Measurements from ENCODE around the gene CAMTA1. TPM values are rescaled to one million over a fixed set of nuclear protein-coding genes. Genes with fewer than 3 reads are reported as not detected.

Gene CAMTA1
- polyA plus RNA-seq, 3 donors = 81.9 to 89.8 (median 88.0) TPM

DNA sequence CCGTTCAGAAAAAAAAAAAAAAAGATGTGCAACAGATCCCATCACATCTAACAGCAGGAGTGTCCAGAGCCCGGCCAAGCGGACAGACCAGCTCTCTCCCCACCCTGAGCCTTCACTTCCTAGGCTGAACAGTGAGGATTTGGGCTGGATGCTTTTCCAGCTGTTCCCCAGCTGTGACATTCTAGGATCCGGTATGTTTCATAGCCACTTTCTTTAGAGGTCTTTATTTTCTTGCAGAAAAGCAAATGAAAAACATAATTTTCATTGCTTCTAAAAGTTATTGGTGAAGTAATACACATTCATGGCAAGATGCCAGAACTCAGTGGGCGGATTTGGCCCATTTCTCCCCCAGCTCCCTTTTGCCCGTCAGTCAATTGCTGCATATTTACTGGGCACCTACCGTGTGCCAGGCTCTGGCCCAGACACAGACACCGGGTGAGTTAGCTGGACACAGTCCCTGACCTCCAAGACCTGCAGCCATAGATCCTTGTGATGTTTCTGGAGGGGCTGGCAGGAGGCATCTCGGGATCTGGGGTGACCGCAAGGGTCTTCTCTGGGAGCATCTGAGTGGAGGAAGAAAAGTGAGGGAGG, 772.1 kb downstream of the CAMTA1 start:
- peak in 2 of 11 donors; percentile 65 to 71 for DNase-seq (ENCODE audit: extremely low read depth in 1 of 11, low read depth in 9 of 11, low spot score in 4 of 11)

DNA sequence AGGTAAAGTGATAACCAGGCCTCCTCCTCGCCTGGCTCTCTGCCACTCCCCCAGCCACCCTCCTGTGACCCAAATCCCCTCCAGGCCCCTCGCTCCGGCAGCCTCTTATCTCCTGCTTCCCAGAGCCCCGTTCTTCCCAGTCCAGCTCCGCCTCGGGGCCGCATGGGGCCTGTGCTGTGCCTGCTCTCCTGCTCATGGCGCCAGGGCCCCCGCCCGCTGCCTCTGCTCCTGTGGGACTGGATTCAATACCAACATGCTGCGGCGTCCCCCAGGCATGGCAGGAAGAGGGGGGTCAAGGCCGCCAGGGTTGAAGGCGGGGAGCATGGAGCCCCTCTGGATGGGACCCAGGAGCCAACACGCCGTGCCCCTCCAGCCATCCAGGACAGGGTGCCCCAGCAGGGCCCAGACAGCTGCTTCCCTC, 772.8 kb downstream of the CAMTA1 start:
- DNase-seq (ENCODE audit: extremely low read depth in 1 of 11, low read depth in 9 of 11, low spot score in 4 of 11) = no peak

DNA sequence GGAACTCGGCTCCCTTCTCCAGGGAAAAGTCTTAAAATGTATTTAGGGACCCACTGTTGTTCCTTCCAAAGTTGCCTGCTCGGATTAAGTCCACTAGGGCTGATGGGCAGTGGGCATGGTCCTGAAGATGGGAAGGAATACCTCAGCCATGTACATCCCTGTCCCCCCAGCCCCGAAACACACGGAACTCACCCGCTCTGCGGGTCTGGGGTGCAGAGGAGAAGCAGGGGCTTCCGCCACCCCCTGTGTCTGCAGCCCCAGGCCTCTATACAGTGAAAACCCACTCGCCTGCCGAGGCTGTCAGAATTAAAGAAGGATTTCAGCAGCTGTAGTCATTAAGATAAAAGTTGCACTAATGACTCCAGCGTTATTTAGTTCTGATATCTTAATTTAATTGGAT, 773.2 kb downstream of the CAMTA1 start:
- DNase-seq (ENCODE audit: extremely low read depth in 1 of 11, low read depth in 9 of 11, low spot score in 4 of 11) = no peak

DNA sequence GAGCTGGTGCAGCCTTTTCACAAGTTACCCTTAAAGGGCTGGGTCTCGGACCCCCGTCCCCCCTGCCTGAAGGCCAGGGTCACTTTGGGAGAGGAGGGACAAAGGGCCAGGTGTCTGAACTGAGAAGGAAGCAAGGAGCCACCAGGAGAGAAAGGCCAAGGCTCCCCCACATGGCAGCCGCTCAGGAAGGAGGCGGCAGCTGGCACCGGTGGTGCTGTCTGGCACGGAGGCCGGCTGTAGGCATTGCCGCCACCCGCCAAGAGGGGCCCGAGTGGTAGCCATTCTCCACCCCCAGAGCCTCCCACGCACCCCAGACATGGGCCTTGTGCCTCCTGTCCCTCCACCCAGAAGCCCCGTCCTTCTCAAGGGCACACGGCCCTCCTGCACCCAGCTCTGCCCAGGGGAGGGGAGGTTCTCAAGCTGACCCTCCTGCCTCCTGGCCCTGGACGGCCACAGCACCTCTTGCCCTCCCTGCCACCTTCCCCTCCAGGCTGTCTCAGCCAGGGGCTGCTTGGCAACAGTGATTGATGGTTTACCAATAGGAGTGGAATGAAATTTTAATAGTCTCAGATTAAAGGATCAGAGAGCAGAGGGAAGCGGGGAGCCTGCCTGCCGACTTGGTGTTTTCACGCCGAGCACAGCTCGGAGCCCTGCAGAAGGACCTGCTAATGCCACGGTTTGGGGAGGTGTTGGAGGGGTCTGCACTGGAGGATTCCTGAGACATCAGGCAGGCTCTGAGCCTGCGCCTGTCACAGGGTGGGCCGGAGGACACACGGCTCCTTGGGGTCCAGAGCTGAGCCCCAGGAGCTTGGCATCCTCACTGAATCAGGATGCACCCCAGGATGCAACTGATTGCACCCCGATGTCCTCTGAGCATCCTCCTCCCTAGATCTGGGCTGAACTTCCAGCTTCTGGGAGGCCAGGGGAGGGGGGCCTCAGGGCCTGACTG, 773.9 kb downstream of the CAMTA1 start:
- no peak for DNase-seq (ENCODE audit: extremely low read depth in 1 of 11, low read depth in 9 of 11, low spot score in 4 of 11)

DNA sequence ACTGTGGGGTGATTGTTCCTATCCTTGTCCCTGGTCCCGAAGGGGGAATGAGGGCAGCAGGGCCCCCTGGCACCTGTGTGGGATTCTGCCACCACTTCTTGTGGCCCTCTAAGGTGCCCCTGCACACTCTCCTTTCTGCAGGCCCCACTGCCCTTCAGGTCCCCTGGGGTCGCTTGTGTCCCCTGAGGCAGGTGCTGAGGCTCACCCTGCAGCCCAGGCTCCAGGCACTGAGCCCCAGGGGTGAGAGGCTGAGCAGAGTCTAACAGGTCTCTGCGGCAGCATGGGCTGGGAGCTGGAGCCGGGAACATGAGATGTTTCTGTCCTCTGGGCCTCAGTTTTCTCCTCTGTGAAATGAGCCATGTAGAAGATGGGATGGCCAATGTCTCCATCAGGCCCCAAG, 774.9 kb downstream of the CAMTA1 start:
- no peak for DNase-seq (ENCODE audit: extremely low read depth in 1 of 11, low read depth in 9 of 11, low spot score in 4 of 11)

DNA sequence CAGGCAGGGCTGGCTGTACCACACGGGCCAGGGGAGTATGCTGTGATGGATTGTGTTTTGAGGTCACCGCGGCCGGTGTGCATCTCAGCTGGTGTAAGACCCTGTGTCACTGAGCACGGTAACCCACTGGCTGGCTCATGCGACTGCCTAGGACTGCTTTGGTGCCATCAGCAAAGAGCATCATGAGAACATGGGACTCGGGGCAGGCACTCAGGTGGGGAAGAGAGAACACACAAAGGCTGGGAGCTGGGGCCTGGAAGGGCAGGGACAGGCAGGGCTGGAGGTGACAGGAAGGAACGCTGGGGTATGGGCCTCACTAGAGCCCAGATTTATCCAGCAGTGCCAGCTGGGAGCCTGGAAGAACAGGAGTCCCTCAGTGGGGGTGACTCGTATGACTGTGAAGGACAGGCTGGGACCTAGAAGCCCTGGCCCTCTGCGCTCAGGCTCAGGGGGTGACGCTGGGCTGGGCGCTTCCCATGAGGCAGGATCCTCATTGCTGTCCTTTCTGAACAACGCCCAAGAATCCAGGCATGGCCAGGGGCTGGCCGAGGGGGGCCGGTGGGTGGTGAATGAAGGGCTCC, 775.4 kb downstream of the CAMTA1 start:
- DNase-seq (ENCODE audit: extremely low read depth in 1 of 11, low read depth in 9 of 11, low spot score in 4 of 11) = no peak

DNA sequence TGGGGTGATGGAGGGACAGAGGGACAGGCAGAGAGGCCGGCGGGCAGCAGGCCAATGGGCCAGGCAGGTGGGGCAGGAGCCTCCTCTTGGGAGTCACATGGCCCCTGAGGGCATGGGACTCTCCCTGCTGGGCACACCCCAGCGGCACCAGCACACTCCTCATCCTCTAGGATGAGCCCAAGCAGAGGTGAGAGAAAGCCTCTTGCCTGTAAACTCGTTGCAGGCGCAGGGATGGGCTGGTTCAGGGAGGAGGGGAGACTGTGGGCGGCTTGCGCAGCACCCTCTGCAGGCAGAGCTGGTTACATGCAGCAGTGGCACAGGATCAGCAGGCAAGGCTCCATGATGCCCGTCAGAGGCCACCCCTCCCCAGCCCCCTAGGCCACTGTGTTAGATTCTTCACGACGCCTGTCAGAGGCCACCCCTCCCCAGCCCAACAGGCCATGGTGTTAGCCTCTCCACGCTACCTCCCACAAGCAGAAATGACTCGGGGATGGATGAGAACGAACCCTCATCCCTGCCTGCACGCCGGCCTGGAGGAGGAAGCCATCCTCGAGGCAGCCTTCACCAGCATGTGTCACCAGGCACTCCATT, 776.2 kb downstream of the CAMTA1 start:
- DNase-seq (ENCODE audit: extremely low read depth in 1 of 11, low read depth in 9 of 11, low spot score in 4 of 11) = no peak

DNA sequence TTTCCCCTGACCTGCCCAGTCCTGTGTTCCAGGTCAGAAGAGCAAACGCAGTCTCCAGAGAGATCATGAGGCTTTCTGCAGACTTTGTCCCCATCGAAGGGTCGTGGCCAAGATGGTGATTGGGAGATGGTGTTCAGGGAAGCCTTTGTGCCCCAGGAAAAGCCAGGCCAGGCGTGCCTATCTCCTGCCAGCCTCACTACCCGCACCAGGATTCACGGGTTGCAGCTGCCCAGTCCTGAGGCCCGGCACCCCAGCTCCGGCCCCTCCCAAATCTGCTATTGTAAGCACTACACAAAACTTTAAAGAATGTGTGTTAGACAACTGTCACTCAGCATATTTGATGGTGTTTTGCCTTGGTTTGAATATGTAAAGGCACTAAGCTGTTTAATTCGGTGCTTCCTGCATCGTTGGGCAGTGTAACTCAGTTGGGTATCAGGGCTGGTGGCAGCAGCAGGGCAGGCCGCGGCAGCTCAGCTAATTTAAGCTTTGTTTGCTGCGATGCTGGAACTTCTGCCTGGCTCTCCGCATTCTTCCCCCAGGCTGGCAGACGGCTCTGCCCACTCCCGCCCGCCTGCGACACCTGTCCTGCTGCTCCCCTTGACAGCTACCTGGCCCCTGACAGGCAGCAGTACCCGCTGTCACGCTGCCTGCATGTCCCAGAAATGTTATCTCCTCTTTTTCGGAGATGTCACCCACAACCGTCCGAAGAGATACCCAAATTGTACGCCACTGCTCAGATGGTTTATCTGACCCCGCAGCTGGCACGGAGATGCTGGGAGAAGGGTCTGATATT, 776.9 kb downstream of the CAMTA1 start:
- DNase-seq (ENCODE audit: extremely low read depth in 1 of 11, low read depth in 9 of 11, low spot score in 4 of 11) = no peak

DNA sequence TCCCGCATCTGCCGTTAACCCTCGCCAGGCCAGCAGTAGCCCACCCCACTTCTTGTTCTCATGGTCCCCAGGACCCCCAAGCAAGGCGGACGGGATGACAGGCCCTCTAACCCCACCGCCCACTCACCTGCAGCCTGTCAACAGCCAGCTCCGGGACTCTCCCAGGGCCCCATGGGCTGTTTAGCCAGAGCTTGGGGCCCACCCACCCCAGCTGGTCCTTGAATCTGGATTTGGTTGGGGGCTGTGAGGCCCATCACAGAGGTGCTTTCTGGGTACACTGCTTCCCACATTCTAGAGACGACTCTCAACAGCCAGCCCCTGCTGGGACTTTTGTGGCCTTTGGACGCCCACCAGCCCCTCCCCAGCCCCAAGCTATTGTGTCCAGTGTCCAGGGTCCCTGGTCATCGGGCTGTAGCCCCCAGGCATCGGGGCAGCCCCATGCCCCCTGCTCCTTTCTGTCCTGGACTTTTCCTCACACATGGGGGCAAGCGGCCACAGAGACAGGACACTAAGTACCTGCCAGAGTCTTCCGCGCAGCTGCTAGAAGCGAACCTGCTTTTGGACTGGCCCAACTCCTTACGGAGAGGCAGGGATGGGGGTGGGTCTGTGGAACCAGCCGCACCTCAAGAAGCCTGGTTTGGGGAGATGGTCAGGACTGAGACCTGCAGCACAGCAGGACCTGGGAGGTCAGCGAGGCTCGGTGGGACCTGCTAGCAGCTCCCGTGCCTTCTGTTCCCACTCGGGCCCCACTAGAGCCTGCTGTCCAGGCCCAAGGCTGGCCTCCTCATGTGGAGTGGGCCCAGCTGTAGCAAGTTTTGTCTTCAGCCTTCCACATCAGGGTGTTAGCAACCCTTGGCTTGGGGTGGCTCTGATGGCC, 777.7 kb downstream of the CAMTA1 start:
- DNase-seq (ENCODE audit: extremely low read depth in 1 of 11, low read depth in 9 of 11, low spot score in 4 of 11) = no peak

DNA sequence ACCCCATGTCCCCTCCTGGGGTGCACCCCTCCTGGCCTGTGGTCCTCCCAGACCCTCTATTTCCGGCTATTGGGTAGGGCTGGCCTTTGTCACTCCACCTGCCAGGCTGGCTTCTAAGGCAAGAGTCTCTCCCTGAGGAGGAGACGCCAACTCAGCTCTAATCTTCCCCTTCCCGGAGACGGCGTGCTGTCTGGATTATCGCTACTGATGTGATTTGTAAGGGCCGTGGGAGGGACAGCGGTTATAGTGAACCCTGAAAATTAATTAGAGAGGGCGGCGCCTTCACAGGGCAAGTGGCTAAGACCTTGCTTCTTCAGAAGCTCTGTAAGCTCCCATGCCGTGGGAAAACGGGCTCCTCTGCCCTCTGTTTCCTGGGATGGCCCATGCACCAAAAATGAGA, 778.9 kb downstream of the CAMTA1 start:
- no peak for DNase-seq (ENCODE audit: extremely low read depth in 1 of 11, low read depth in 9 of 11, low spot score in 4 of 11)

DNA sequence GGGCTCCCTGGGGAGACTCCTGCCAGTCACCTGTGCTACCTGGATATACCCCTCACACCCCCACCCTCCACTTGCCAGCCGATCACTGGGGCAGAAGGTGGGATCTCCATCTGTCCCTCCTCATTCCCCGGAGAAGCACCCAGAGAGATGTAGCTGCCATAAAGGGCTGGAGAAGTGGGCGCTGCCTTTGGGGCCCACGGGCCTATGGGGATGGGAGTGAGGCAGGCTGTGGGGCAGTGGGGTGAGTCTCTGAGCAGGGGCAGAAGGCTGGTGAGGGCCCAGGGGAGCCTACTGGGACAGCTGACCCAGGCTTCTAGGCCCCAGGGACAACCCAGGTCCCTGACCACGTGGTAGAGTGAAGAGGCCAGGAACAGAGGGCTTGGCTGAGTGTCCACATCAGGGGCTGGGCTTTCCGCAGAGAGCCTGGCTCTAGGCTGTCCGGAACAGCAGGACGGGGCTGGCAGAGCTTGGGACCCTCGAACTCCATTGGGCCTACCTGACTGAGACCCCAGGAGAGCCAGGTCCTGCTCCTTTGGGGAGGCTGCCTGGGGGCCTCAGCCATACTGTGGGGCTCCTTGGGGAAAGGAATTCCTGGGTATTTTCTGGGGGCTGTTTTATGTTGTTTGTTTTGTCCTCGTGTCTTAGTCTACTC, 780.0 kb downstream of the CAMTA1 start:
- no peak for DNase-seq (ENCODE audit: extremely low read depth in 1 of 11, low read depth in 9 of 11, low spot score in 4 of 11)

DNA sequence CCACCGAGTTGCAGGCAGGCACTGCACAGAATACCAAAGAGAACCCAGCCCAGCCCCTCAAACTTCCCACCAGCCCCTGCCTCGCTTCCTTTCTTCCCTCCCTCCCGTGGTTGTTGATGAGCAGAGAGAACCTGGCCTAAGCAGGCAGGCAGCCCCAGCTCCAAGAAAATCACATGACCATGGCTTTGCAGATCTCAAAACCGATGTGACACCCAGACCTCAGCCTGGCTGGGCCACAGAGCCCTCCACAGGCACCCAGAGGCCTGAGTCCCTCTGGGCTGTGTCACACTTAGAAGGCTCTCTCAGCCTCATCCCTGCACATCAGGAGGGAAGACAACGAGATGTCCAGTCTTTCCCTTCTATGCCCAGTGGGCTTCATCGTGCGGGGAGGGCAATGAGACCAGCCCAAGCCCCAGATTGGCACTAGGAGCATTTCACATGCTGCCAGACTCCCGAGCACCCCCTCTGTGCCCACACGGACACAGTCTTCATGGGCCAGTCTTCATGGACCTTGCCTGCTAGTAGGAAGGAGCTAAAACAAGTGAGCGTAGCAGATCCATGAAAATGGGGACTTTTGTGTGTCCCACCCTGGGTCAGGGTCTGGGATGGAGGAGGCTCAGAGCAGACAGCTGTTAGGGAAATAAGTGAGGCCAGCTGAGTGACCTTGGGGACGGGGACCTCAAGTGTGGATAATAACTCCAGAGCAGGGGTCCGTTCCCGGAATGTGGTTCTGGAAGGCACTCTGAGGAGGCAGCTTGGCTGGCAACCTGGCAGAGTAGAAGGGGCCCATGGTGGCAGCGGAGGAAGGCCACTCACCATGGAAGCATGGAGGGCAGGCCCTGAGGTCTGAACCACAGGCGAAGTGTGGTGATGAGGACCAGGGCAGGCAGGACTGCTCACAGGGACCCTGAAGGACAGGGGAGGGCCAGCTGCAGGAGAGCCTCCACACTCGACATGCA, 781.4 kb downstream of the CAMTA1 start:
- no peak for DNase-seq (ENCODE audit: extremely low read depth in 1 of 11, low read depth in 9 of 11, low spot score in 4 of 11)

DNA sequence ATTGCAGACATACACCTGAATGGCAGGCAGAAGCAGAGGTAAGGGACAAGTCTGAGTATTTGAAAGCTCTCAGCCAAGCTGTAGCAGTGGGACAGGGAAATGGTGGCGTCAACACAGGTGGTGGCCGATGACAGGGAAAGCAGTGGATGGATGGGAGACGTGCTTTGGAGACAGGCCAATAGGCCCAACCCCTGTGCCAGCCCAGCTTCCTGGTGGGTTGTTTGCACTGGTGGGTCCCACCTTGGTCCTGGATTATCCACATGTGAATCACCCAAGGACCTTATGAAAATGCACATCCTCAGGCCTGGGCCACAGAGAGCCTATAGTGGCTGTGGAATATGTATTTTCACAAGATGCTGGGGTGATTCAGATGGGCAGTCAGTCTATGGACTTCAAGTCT, 782.1 kb downstream of the CAMTA1 start:
- no peak for DNase-seq (ENCODE audit: extremely low read depth in 1 of 11, low read depth in 9 of 11, low spot score in 4 of 11)

DNA sequence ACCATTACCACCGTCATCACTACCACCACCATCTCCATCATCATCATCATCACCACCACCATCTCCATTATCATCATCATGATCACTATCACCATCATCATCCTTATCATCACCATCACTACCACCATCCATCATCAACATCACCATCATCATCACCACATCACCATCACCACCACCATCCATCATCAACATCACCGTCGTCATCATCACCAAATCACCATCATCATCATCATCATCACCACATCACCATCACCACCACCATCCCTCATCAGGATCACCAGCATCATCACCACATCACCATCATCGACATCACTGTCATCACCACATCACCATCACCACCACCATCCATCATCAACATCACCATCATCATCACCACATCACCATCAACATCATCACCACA, 782.8 kb downstream of the CAMTA1 start:
- no peak for DNase-seq (ENCODE audit: extremely low read depth in 1 of 11, low read depth in 9 of 11, low spot score in 4 of 11)

DNA sequence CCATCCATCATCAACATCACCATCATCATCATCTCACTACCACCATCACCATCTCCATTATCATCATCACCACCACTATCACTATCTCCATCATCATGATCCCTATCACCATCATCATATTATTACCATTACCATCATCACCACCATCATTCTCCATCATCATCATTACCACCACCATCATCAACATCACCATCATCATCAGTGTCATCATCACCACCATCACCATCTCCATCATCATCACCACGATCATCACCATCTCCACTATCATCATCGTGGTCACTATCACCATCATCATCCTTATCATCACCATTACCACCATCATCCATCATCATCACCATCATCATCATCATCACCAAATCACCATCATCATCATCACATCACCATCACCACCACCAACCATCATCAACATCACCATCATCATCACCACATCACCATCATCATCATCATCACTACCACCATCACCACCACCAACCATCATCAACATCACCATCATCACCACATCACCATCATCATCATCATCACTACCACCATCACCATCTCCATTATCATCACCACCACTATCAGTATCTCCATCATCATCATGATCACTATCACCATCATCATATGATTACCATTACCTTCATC, 783.8 kb downstream of the CAMTA1 start:
- no peak for DNase-seq (ENCODE audit: extremely low read depth in 1 of 11, low read depth in 9 of 11, low spot score in 4 of 11)

DNA sequence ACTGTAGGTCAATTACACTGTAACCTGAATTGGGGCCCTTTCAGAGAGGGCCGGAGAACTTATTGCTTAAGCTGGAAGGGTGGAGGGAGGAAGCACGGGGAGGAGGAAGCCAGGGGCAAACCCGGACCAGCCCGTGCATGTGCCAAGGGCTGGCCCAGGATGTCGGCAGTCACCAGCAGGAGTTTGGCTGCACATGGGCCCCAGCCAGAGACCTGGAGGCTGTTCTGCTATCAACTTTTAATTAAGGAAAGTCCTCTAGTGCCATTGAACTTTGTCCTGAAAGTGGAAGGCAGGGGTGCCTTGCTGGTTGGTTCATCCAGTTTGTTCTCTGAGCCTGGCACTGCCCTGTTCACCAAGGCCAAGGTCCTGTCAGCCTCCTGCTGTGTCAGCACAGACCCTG, 785.1 kb downstream of the CAMTA1 start:
- DNase-seq (ENCODE audit: extremely low read depth in 1 of 11, low read depth in 9 of 11, low spot score in 4 of 11) = no peak
